NCI-H774 (cell line): Measurements from ENCODE around the gene TPSD1.
A peak's percentile ranks its signal among the peaks of the same experiment; 100 is the strongest.

Experiments
- DNase-seq: peaks from one replicate; lab custom pipeline; 2025; lab: John Stamatoyannopoulos, UW

The TPSD1 gene

DNA sequence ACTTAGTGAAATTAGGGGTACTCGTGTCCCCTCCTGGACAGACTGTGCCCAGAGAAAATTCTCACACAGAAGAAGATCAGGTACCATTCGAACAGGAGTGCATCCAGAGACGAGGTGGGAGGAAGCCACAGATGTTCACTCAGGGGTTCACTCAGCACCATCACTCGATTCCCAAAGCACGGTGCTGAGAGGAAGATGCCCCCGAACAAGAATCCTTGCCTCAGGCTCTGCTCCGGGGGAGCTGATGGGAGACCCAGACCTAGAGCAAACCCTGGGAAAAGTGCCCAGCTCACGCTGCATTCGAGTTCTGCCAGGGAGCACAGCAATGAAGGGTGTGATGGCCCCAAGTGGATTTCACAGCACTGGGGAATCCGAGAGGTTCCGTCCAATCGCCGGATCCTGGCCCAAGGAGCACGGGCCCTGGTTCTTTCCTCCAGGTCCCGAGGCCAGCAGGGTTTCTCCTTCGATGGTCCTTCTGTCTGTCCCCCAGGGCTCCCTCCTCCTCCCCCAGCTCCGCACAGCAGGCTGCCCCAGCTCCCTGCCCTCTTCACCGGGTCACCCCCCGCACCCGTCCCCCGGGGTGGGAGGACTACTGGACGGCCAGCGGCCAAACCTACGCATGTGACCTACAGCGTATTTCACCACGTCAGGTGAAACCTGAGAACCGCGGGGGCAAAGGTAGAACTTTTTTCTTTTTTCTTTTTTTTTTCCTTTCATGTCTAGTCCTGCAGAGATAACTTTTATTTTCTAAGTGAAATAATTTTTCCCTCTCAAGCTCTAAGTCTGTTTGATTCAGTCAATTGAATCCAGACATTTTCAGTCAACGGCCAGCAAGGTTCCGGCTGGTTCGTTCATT, 43.4 kb downstream of the TPSD1 start:
- DNase-seq = no peak

DNA sequence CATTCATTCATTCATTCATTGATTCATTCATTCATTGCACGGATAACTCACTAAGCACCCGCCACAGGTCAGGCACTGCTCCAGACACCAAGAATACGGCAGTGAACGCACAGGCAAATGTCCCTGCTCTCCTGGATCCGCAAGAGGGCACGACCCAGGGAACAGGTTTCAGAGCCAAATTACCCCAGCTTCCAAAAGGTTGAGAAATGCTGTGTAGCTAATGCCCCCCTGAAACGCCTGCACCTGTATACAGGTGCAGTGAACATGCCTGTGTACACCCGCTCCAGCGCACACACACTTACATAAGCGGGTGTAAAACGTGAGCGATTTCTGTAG, 44.0 kb downstream of the TPSD1 start:
- DNase-seq = no peak

DNA sequence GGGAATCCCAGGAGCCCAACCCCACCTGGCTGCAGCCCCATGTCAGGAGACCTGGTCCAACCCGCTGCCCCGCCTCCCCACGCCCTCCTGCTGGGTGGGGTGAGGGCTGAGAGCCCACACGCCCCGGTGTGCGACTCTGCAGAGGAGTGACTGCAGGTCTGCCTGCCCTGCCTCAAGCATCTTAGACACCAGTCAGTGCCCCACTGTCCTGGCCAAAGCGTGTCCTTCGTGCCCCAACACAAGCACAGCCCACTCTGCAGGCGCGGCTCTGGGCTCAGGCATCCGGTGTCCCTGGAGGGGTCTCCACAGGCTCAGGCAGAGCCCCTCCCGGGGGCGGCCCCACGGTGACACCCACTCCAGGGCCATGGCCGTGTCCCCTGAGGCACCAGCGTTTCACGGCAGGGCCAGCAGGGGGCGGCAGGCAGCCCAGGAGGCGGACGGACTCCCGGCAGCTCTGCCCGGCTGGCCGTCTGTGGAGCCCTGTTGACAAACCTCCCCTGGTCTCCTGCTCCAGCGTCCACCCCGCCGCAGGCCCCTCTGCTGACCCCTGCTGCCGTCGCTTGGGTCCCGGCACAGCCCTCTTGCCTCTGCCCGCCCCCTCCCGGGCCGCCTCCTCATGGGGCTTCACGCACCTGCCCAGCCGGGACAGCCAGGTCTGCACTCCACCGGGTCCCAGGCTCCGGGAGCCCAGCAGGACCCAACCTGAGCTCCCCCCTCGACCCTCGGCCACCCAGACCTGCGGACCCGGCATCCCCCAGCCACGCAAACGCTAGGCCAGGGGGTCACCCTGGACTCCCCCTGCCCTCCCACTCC, 45.0 kb downstream of the TPSD1 start:
- peak; percentile 20 for DNase-seq

DNA sequence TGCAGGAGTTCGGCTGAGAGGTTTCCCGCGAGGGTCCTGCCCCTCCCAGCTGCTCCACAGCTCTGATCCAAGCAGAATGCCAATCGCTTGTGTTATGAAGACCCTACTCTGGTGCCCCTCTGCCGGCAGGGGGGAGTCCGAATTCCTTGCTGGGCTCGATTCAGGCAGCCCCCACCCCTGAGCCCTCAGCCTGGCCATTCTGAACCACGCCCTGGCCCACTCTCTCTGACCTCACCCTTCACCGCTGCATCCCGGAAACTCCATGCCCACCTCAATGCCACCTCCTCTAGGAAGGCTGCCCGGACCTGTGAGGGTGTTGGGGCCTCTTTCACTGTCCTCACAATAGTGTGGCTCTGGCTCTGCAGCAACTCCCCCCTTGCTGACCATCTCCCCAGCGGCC, 45.7 kb downstream of the TPSD1 start:
- no peak for DNase-seq

DNA sequence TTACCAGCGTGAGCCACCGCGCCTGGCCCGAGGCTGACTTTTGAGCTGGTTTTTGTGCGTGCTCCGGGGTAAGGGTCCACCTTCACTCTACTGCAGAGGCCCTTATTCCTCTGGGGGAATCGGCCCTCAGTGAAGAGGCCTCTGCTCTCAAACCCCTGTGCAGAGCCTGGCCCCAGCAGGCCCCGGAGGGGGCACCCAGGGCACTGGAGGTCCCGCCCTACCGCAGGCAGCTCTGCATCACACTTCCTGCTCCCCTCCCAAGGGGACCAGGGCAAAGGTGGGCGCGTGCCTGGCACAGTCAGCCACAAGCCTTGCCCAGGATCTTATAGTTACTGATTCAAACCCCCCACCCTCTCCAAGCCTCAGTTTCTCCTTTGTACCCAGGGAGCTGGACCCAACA, 50.0 kb downstream of the TPSD1 start:
- DNase-seq = no peak

DNA sequence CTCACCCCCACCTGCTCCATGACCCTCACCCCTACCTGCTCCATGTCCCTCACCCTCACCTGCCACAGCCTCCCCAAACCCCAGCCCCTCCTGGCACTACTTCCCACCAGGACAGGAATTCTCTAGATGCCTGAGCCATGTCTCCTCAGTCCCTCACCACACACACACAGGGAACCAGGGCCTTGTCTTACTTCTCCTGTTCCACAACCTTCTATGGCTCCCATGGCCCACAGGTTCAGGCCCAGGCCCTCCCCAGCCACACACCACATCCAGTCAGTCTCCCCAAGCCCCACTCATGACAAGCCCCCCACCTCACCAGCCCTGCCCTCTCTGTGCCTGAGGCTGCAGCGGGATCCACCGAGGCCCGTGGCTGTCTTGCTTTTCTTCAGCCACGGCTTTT, 50.5 kb downstream of the TPSD1 start:
- no peak for DNase-seq

DNA sequence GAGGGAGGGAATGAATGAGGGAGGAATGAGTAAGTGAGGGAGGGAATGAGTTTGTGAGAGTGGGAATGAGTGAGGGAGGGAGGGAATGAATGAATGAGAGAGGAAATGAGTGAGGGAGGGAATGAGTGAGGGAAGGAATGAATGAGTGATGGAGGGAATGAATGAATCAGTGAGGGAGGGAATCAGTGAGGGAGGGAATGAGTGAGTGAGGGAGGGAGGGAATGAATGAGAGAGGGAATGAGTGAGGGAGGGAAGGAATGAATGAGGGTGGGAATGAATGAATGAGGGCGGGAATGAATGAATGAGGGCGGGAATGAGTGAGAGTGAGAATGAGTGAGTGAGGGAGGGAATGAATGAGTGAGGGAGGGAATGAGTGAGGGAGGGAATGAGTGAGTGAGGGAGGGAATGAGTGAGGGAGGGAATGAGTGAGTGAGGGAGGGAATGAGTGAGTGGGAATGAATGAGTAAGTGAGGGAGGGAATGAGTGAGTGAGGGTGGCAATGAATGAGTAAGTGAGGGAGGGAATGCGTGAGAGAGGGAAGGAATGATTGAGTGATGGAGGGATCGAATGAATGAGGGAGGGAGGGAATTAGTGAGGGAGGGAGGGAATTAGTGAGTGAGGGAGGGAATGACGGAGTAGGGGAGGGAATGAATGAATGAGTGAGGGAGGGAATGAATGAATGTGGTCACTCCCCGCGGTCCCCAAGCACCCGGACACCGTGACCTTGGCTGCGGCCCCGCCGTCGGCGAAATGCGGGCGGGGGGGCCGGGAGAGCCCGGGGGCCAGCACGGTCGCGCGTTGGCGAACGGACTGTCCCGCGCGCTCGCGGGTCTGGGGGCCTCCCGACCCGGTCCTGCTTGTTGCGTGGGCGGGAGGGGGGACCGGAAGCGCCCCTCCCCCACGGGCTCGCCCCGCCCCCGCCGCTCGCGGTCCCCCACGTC, 52.4 kb downstream of the TPSD1 start:
- DNase-seq = no peak
